Measurements from ENCODE around the gene PITPNC1. TPM values are rescaled to one million over a fixed set of nuclear protein-coding genes. Genes with fewer than 3 reads are reported as not detected.
A peak's percentile ranks its signal among the peaks of the same experiment; 100 is the strongest.

The PITPNC1 gene
- total and polyA plus RNA-seq, 2 of the 13 experiments (the other 11 are each of a cell fraction or from before 2014, with no cell fraction given) = 4.1 to 5.7 TPM

DNA sequence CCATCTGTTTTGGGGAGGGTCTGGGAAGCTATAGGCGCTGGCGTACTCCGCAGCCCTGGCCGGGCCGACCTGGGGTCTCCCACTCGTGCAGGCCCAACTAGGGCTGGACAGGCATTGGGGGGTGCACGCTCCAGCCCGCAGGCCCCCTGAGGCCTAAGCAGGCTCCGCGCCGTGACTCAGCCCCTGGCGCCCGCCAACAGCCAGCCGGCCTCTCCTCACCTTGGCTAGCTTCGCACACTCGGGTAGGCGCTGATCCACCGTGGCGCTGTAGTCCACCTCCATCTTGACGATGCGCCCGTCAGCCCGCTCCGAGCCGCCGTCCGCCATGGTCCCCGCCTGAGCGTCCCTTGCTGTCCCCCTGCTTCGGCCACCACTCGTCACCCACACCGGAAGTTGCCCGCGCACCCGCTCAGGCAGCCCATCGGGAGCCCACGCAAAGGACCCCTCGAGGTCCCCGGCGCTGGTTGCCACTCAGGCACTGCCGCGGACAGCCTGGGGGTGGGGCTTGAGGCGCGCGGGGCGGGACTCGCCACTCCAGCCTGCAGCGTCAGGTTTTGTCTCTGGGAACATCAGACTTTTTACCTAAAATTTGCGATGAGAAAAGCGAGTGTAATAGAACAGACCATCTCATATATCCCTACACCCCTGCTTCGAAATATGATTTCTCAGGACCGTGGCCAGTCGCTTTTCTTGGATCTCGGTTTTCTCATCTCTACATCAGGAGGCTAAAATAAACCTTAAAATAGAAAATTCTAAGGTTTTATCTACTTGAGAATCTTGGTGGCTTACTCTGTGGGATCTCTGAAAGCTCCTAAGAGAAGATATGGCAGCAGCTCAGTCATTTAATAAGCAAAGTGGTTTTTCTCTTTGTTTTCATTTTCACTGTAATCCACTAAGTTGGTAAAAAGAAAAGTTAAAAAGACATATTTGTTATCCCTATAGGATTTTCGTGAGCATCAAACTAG is 10.6 kb upstream of the PITPNC1 start, which contains the start of gene PSMD12 (continued):
- TF ChIP-seq ZNF552 (CRISPR knock-in tag; IDR thresholded peaks at IDR 0.05; ENCODE audit: borderline replicate concordance) (peak; percentile 95), PAX8 (CRISPR knock-in tag; IDR thresholded peaks at IDR 0.05; ENCODE audit: borderline replicate concordance) (no peak; the same call in 1 of the 2 replicates), ZNF879 (CRISPR knock-in tag; IDR thresholded peaks at IDR 0.05) (peak; percentile 92; the same call in 1 of the 2 replicates), DMAP1 (CRISPR knock-in tag; IDR thresholded peaks at IDR 0.05) (peak; percentile 95), SATB2 (CRISPR knock-in tag; IDR thresholded peaks at IDR 0.05) (0 out of 2 replicates have a peak, but pooled peaks have one; percentile 81), ZFP90 (CRISPR knock-in tag; IDR thresholded peaks at IDR 0.05; ENCODE audit: borderline replicate concordance) (peak; percentile 80), ZNF382 (CRISPR knock-in tag; IDR thresholded peaks at IDR 0.05; ENCODE audit: borderline replicate concordance) (no peak), MTF2 (CRISPR knock-in tag; IDR thresholded peaks at IDR 0.05; ENCODE audit: borderline replicate concordance) (no peak; the same call in 1 of the 2 replicates), ZNF678 (CRISPR knock-in tag; IDR thresholded peaks at IDR 0.05) (0 out of 2 replicates have a peak, but pooled peaks have one; percentile 88), NPAS2 (CRISPR knock-in tag; IDR thresholded peaks at IDR 0.05; ENCODE audit: borderline replicate concordance) (no peak), ZNF546 (CRISPR knock-in tag; conservative IDR thresholded peaks at IDR 0.05) (no peak; the same call in 1 of the 2 replicates), NR3C1 (CRISPR knock-in tag; IDR thresholded peaks at IDR 0.05) (no peak), ZFP41 (CRISPR knock-in tag; IDR thresholded peaks at IDR 0.05; ENCODE audit: borderline replicate concordance) (peak; percentile 88; the same call in 1 of the 2 replicates)
- TF ChIP-seq, protein P1, sequence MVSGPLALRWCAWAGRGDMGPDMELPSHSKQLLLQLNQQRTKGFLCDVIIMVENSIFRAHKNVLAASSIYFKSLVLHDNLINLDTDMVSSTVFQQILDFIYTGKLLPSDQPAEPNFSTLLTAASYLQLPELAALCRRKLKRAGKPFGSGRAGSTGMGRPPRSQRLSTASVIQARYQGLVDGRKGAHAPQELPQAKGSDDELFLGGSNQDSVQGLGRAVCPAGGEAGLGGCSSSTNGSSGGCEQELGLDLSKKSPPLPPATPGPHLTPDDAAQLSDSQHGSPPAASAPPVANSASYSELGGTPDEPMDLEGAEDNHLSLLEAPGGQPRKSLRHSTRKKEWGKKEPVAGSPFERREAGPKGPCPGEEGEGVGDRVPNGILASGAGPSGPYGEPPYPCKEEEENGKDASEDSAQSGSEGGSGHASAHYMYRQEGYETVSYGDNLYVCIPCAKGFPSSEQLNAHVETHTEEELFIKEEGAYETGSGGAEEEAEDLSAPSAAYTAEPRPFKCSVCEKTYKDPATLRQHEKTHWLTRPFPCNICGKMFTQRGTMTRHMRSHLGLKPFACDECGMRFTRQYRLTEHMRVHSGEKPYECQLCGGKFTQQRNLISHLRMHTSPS (CRISPR knock-in tag; IDR thresholded peaks at IDR 0.05; ENCODE audit: low read depth) = no peak; the same call in 1 of the 2 replicates
- TF ChIP-seq, protein P2, sequence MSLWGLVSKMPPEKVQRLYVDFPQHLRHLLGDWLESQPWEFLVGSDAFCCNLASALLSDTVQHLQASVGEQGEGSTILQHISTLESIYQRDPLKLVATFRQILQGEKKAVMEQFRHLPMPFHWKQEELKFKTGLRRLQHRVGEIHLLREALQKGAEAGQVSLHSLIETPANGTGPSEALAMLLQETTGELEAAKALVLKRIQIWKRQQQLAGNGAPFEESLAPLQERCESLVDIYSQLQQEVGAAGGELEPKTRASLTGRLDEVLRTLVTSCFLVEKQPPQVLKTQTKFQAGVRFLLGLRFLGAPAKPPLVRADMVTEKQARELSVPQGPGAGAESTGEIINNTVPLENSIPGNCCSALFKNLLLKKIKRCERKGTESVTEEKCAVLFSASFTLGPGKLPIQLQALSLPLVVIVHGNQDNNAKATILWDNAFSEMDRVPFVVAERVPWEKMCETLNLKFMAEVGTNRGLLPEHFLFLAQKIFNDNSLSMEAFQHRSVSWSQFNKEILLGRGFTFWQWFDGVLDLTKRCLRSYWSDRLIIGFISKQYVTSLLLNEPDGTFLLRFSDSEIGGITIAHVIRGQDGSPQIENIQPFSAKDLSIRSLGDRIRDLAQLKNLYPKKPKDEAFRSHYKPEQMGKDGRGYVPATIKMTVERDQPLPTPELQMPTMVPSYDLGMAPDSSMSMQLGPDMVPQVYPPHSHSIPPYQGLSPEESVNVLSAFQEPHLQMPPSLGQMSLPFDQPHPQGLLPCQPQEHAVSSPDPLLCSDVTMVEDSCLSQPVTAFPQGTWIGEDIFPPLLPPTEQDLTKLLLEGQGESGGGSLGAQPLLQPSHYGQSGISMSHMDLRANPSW (CRISPR knock-in tag; IDR thresholded peaks at IDR 0.05; ENCODE audit: borderline replicate concordance) = peak; percentile 59; the same call in 1 of the 2 replicates
- TF ChIP-seq, protein P3, sequence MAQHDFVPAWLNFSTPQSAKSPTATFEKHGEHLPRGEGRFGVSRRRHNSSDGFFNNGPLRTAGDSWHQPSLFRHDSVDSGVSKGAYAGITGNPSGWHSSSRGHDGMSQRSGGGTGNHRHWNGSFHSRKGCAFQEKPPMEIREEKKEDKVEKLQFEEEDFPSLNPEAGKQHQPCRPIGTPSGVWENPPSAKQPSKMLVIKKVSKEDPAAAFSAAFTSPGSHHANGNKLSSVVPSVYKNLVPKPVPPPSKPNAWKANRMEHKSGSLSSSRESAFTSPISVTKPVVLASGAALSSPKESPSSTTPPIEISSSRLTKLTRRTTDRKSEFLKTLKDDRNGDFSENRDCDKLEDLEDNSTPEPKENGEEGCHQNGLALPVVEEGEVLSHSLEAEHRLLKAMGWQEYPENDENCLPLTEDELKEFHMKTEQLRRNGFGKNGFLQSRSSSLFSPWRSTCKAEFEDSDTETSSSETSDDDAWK (CRISPR knock-in tag; IDR thresholded peaks at IDR 0.05) = no peak
- TF ChIP-seq, protein P4, sequence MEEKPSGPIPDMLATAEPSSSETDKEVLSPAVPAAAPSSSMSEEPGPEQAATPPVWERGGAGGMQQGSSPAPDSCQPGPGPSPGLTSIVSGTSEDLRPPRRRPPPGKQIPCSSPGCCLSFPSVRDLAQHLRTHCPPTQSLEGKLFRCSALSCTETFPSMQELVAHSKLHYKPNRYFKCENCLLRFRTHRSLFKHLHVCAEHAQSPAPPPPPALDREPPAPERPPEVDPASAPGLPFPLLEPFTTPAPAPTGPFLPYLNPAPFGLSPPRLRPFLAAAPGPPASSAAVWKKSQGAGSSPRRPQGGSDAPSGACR (CRISPR knock-in tag; IDR thresholded peaks at IDR 0.05) = no peak; the same call in 1 of the 2 replicates
- TF ChIP-seq, protein P5, sequence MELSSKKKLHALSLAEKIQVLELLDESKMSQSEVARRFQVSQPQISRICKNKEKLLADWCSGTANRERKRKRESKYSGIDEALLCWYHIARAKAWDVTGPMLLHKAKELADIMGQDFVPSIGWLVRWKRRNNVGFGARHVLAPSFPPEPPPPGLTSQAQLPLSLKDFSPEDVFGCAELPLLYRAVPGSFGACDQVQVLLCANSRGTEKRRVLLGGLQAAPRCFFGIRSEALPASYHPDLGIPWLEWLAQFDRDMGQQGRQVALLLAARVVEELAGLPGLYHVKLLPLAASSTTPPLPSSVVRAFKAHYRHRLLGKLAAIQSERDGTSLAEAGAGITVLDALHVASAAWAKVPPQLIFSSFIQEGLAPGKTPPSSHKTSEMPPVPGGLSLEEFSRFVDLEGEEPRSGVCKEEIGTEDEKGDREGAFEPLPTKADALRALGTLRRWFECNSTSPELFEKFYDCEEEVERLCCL (CRISPR knock-in tag; IDR thresholded peaks at IDR 0.05; ENCODE audit: borderline replicate concordance) = peak; percentile 92
